ENCODE data around the gene YY2.
A peak's percentile ranks its signal among the peaks of the same experiment; 100 is the strongest.
"Not testable (repeated sequence)": the region's sequence is repeated elsewhere in the genome, so short reads cannot be mapped to it uniquely, and the experiment has no call there.

The YY2 gene

DNA sequence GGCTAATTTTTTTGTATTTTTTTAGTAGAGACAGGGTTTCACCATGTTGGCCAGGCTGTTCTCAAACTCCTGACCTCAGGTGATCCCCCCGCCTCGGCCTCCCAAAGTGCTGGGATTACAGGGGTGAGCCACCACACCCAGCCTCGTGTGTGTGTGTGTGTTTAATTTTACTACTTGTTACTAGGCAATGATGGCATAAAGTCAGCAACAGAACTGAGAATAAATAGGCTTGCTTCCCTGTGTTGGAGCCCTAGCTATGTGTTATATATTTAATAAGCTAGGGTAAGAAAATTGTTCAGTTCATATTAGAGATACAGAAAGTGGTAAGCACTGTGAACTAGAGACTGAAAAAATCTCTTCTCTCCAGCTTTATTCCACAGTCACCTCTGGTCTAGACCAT is 18.4 kb downstream of the YY2 start:
- H3K27ac ChIP-seq (ENCODE audit: low read depth, low read length, severe bottlenecking); H3K36me3 ChIP-seq (ENCODE audit: control insufficient read depth, insufficient read depth, low read length): not testable (repeated sequence)
- WGBS, 2 experiments (ENCODE audit: insufficient coverage in 2 of 2), result no CpG with 5 or more reads among the region's 3 CpGs

DNA sequence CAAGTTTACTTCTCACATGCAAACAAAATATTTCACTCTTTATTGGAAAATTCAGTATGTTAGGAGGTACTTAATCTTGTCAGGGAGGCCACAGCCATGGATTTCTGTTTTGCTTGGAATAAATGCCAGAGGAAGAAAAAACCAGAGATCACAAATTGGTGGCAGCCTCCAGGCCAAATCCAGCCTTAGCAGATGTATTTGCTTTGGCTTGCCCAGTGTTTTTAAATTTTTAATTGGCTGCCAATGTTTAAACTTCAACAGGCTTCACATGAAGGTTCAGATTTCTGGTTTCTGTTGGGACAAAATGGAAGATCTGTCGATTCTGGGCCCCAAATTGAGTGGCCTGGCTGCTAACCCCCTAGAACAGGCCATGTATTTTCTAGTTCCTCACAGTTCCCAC is 19.2 kb downstream of the YY2 start:
- Histone ChIP-seq H3K27ac (ENCODE audit: low read depth, low read length, severe bottlenecking) (no peak overlapping the region), H3K4me1 (ENCODE audit: control insufficient read depth, insufficient read depth, low read length, poor library complexity, severe bottlenecking) (peaks cover 3% of the 10 kb centered on the region), H3K9me3 (ENCODE audit: control insufficient read depth, low read length) (no peaks in the 10 kb centered on the region), H3K4me3 (ENCODE audit: extremely low read depth, insufficient read depth, low read length, poor library complexity, severe bottlenecking) (no peak overlapping the region), H3K36me3 (ENCODE audit: control insufficient read depth, insufficient read depth, low read length) (no peaks in the 10 kb centered on the region)
- WGBS, 2 experiments (ENCODE audit: insufficient coverage in 2 of 2), result 88% methylated on average over 1 of the region's 1 CpG; no CpG with 5 or more reads in 1 of the 2 experiments

More for the DNA sequence above, 18.4 kb downstream of the YY2 start:
- H3K9me3 ChIP-seq (ENCODE audit: control insufficient read depth, low read length); H3K4me1 ChIP-seq (ENCODE audit: control insufficient read depth, insufficient read depth, low read length, poor library complexity, severe bottlenecking); H3K4me3 ChIP-seq (ENCODE audit: extremely low read depth, insufficient read depth, low read length, poor library complexity, severe bottlenecking): not testable (repeated sequence)

DNA sequence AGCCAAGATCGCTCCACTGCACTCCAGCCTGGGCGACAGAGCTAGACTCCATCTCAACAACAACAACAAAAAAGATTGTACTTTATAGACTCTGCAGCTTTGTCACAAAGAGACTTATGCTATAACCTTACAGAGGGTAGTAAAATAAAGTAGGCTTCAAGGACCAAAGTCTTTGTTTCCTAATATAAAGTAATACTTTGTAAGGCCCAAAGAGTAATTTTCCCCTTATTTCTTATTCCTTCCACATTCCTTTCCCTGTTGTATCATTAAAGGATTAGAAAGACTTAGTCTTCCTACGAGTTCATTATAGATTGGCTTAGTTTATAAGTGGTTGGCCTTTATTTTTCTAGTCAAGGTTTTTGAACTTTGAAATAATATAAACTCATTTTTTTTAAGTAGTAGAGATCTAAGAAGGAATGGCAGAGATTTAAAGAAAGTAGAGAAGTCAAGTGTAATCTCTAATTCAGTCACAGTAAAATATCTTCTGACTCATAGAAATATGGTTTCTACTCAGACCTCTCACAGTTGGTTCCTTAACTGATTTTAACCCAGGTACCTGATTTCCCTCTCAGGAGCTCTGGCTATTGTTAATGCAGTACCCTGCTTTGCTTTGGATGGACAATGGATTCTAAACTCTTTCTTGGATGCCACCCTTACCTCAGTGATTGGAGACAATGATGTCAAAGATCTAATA is 26.2 kb downstream of the YY2 start:
- Histone ChIP-seq H3K27ac (ENCODE audit: low read depth, low read length, severe bottlenecking) (no peak overlapping the region), H3K36me3 (ENCODE audit: control insufficient read depth, insufficient read depth, low read length) (no peaks in the 10 kb centered on the region), H3K4me1 (ENCODE audit: control insufficient read depth, insufficient read depth, low read length, poor library complexity, severe bottlenecking) (peaks cover 5% of the 10 kb centered on the region), H3K9me3 (ENCODE audit: control insufficient read depth, low read length) (no peaks in the 10 kb centered on the region), H3K4me3 (ENCODE audit: extremely low read depth, insufficient read depth, low read length, poor library complexity, severe bottlenecking) (no peak overlapping the region)
- WGBS, 2 experiments (ENCODE audit: insufficient coverage in 2 of 2), result no CpG with 5 or more reads among the region's 3 CpGs

DNA sequence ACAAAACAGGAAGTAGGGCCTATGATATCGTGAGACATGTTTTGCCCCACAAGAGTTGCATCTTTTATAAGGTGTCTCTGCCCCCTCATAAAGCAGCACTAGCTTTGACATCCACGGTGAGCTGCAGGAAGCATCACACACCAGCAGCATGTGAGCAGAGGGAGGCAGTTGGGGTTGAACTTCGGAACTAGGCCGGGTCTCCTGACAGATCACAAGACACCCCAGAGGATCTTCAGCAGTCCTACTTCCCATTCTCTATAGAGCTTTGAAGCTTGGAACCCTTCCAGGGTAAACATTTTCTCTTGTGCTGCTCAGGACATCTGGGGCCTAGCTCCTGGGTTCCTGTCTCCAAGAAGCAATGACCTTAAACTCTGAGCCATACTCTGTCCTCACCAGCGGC is 27.5 kb downstream of the YY2 start:
- Histone ChIP-seq H3K4me3 (ENCODE audit: extremely low read depth, insufficient read depth, low read length, poor library complexity, severe bottlenecking) (no peak overlapping the region), H3K4me1 (ENCODE audit: control insufficient read depth, insufficient read depth, low read length, poor library complexity, severe bottlenecking) (peaks cover 5% of the 10 kb centered on the region), H3K9me3 (ENCODE audit: control insufficient read depth, low read length) (no peaks in the 10 kb centered on the region), H3K27ac (ENCODE audit: low read depth, low read length, severe bottlenecking) (no peak overlapping the region), H3K36me3 (ENCODE audit: control insufficient read depth, insufficient read depth, low read length) (no peaks in the 10 kb centered on the region)
- WGBS, 2 experiments (ENCODE audit: insufficient coverage in 2 of 2), result no CpG with 5 or more reads among the region's 5 CpGs

DNA sequence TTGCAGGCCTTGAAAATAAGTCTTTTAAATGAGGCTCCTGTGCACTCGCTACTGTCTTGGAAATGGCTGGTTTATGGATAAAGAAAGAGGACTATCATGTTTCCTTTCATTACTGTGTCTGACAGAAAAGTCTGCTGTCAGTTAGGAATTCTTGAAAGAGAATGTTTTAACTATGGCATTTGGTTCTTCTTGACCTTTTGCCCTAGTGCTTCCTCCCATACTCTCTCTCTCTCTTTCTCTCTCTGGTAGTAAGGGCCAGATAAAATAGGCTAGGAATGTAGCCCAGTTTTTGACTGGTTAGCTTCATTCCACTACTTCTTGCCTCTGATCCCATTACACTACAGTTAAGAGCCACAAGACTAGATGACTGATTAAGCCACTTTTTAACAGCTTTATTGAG is 29.8 kb downstream of the YY2 start:
- Histone ChIP-seq H3K4me3 (ENCODE audit: extremely low read depth, insufficient read depth, low read length, poor library complexity, severe bottlenecking) (no peak overlapping the region), H3K4me1 (ENCODE audit: control insufficient read depth, insufficient read depth, low read length, poor library complexity, severe bottlenecking) (peaks cover 5% of the 10 kb centered on the region), H3K27ac (ENCODE audit: low read depth, low read length, severe bottlenecking) (peak overlapping the region; percentile 42), H3K36me3 (ENCODE audit: control insufficient read depth, insufficient read depth, low read length) (no peaks in the 10 kb centered on the region), H3K9me3 (ENCODE audit: control insufficient read depth, low read length) (no peaks in the 10 kb centered on the region)
- WGBS, 2 experiments (ENCODE audit: insufficient coverage in 2 of 2), result no CpG with 5 or more reads among the region's 1 CpG

DNA sequence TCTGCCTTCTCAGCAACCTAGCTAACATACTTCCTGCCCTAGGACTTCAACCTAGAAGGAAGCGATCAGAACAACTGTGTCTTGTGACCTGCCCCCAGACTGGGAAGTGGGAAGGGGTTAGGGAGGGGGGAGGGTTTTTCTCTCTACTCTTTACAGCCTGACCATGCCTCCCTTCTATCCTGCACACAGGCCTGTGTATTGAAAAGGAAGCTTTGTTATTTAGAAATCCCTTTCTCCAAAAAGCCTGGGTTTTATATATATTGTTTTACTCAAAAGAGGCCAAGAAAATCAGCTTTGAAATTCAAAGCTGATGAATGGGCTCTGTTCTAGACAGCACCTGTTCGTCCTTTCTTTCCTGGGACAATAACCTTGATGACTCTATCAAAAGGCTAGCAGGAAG is 49.5 kb downstream of the YY2 start:
- H3K9me3 ChIP-seq (ENCODE audit: control insufficient read depth, low read length), result no peaks in the 10 kb centered on the region
- H3K27ac ChIP-seq (ENCODE audit: low read depth, low read length, severe bottlenecking), result no peak overlapping the region
- 80% methylated on average over 1 of the region's 2 CpGs; no CpG with 5 or more reads in 1 of the 2 experiments for WGBS, 2 experiments (ENCODE audit: insufficient coverage in 2 of 2)
- no peaks in the 10 kb centered on the region for H3K4me1 ChIP-seq (ENCODE audit: control insufficient read depth, insufficient read depth, low read length, poor library complexity, severe bottlenecking)
- no peaks in the 10 kb centered on the region for H3K36me3 ChIP-seq (ENCODE audit: control insufficient read depth, insufficient read depth, low read length)
- no peak overlapping the region for H3K4me3 ChIP-seq (ENCODE audit: extremely low read depth, insufficient read depth, low read length, poor library complexity, severe bottlenecking)

DNA sequence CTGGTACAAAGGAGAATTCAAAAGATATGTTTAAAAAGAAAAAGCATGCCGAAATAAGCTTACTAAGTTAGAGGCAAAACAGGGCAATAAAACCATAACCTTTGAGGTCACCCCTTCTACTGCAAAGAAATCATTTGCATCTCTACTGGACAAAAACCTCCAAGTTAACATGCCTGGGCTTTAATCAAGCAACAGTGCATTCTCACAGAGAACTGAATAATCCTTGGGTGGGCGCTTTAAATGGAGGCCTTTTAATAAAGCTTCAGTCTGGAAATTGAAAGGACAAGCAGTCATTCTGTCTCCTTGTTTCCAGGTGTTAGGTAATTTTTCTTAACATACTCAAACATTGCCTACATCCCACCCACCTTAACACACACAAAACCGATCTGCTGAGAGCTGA is 50.2 kb downstream of the YY2 start:
- no peak overlapping the region for H3K4me3 ChIP-seq (ENCODE audit: extremely low read depth, insufficient read depth, low read length, poor library complexity, severe bottlenecking)
- no peak overlapping the region for H3K27ac ChIP-seq (ENCODE audit: low read depth, low read length, severe bottlenecking)
- no CpG with 5 or more reads among the region's 3 CpGs for WGBS, 2 experiments (ENCODE audit: insufficient coverage in 2 of 2)
- no peaks in the 10 kb centered on the region for H3K36me3 ChIP-seq (ENCODE audit: control insufficient read depth, insufficient read depth, low read length)
- H3K9me3 ChIP-seq (ENCODE audit: control insufficient read depth, low read length), result no peaks in the 10 kb centered on the region
- H3K4me1 ChIP-seq (ENCODE audit: control insufficient read depth, insufficient read depth, low read length, poor library complexity, severe bottlenecking), result no peaks in the 10 kb centered on the region

DNA sequence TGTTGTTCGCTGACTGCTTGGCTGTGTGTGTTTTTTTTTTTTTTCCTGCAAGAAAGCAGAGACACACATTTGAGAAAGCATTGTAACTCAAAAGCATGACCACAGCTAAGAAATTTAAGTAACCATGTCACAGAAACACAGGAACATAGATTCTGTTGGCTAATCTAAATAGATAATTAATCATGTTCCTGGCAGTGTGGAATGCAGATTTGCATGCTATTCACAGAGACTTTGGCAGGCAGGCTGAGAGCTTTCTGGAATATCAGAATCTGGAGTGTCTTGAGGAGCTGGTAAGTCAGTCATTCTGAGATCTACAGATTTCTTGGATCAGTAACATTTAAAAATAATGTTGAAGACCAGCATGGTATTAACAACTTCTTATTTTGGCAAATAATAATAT is 51.5 kb downstream of the YY2 start:
- WGBS, 2 experiments (ENCODE audit: insufficient coverage in 2 of 2), result no CpG with 5 or more reads among the region's 1 CpG
- Histone ChIP-seq H3K27ac (ENCODE audit: low read depth, low read length, severe bottlenecking) (peak overlapping the region; percentile 49), H3K4me1 (ENCODE audit: control insufficient read depth, insufficient read depth, low read length, poor library complexity, severe bottlenecking) (no peaks in the 10 kb centered on the region), H3K9me3 (ENCODE audit: control insufficient read depth, low read length) (no peaks in the 10 kb centered on the region), H3K36me3 (ENCODE audit: control insufficient read depth, insufficient read depth, low read length) (no peaks in the 10 kb centered on the region), H3K4me3 (ENCODE audit: extremely low read depth, insufficient read depth, low read length, poor library complexity, severe bottlenecking) (no peak overlapping the region)

All from mesodermal cell (in vitro differentiated cells).